ENCODE data around the gene DDIAS.
"Not testable (repeated sequence)": the region's sequence is repeated elsewhere in the genome, so short reads cannot be mapped to it uniquely, and the experiment has no call there.

The DDIAS gene

DNA sequence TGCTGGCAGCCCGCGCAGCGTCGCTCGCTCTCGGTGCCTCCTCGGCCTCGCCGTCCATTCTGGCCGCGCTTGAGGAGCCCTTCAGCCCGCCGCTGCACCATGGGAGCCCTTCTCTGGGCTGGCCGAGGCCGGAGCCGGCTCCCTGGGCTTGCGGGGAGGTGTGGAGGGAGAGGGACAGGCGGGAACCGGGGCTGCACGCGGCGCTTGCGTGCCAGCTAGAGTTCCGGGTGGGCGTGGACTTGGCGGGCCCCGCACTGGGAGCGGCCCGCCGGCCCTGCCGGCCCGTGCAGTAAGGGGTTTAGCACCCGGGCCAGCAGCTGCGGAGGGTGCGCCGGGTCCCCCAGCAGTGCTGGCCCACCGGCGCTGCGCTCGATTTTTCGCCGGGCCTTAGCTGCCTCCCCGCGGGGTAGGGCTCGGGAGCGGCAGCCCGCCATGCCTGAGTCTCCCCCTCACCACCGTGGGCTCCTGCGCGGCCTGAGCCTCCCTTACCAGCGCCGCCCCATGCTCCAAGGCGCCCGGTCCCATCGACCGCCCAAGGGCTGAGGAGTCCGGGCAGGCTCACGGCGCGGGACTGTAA lies 69.1 kb downstream of the DDIAS start:
- not testable (repeated sequence) for DNase-seq

DNA sequence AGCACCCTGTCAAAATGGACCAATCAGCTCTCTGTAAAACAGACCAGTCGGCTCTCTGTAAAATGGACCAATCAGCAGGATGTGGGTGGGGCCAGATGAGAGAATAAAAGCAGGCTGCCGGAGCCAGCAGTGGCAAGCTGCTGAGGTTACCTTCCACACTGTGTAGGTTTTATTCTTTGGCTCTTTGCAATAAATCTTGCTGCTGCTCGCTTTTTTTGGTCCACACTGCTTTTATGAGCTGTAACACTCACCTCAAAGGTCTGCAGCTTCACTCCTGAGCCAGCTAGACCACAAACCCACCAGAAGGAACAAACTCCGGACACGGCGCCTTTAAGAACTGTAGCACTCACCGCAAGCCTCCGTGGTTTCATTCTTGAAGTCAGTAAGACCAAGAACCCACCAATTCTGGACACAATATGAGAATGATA lies 70.0 kb downstream of the DDIAS start:
- peak; percentile 73 for DNase-seq

DNA sequence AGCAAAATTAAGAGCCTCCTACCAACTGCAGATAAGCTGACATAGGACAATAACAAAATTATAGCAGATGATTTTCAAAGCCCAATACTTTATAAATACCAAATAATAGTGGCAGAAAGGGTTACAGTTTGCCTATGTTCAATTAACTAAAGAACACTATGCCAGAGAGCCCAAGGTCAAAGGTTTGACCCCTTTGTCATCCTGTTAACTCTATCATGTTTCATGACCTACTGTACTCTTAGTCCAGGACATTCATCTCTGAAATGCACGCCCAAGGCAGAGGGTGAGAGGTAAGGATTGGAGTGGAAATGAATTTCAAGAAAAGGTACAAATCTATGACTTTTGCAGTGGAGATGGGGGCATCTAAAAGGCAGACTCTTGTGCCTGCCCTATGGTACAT lies 70.6 kb downstream of the DDIAS start:
- DNase-seq, result no peak

DNA sequence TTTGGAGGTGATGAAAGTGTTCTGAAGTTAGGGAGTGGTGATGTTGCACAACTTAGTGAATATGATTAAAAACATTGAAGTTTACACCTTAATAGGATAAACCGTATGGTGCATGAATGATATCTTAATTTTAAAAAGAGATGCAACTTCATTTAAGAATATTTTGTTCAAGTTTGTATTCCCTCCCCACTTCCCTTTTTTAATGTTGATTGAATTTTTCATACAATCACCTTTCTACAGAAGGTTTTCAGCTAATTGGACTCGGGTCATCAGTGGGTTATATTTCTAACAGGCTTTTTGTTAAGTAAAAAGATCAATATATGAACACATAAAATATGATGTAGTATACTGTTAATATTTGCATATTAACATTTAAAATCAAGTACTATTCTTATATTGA lies 72.6 kb downstream of the DDIAS start:
- no peak for DNase-seq

- DNase-seq, result no peak
Measured at GRCh38 chr11:82974851-82975250, 73.3 kb downstream of the DDIAS start.

DNA sequence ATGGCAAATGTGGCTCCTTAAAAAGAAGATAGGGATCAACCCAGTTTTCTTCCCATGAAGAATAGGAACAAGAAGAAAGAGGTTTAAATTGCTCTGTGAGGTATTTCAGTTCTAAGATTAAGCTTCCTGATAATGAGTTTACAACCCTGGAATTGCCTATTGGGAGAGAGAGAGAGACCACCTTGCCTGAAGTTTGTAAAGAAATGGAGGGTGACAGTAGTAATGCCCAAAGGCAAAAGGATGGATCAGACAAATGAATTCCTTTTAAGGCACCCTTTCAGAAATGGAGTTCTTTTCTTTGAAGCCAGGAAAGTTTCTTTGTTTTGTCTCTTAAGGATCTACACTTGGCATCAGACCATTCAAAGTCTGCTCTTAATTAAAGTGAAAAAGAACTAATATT lies 74.3 kb downstream of the DDIAS start:
- no peak for DNase-seq

GRCh38 chr11:82976786-82977185 lies 75.2 kb downstream of the DDIAS start:
- no peak for DNase-seq

GRCh38 chr11:82978422-82979099 lies 77.0 kb downstream of the DDIAS start:
- DNase-seq, result peak; percentile 76

DNA sequence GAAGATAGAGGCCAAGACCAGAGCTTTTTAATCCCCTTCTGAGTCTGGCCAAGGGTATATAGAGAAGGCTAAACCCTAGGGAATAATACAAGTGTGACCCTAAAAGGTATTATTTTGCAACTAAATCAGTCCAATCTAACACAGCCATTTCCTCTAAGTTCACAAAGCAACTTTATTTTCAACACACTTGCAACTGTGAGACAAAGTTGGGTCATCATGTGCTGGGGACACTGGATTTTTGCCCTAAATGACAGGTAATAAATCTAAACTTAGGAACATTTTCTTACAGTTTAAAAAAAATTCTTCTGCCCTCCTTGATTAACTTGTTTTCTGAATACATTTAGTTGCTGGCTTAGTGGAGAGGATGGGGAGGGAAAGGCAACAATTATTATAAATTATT lies 78.3 kb downstream of the DDIAS start:
- no peak for DNase-seq

DNA sequence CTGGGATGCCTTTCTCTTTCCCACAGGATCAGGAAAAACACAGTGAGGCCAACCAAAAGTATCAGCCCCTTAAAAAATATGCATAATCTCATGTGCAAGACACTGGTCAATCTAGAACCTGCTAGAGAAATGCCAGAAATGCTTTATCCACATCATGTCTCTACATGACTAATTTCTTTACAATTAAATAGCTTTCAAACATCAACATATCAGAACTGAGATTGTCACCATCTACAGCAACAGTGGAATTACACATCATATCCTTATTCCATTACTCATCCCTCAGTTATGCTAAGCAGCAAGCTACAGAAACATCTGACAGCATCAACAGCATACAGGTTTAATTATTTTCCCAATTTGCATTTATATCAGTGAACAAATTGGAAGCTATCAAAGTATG lies 78.8 kb downstream of the DDIAS start:
- peak; percentile 60 for DNase-seq

GRCh38 chr11:82980947-82981346 lies 79.4 kb downstream of the DDIAS start:
- no peak for DNase-seq

DNA sequence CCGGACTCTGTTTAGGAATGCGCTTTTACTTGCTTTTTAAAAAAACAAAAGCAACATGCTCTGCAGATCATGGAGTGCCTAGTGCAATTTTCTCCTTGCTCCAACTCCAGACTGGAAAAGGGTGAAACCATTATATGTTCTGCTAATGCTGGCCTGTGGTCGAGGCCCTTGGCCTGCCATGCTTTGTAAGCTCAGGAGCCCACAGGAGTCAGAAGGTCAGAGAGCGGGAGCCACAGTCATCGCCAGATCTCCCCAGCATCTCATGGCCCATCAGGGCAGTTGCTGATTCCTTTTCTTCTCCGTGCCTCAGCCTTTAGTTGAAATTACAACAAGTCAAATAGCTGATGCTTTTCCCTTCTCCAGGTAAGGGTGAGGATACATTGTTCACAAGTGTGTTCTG lies 80.3 kb downstream of the DDIAS start:
- no peak for DNase-seq

All from activated CD4-positive, alpha-beta T cell treated with anti-CD3 and anti-CD28 coated beads, Interleukin-2, Interleukin-6, amounts not matched to agents 100 ng/mL and 50 ng/mL, durations not matched to agents 16 hours and 8 hours (primary cell).